GM23338 (cell line): Measurements from ENCODE around the gene FURIN. TPM values are rescaled to one million over a fixed set of nuclear protein-coding genes. Genes with fewer than 3 reads are reported as not detected.

ENCODE experiments used
- ATAC-seq: fragments of 200-7000 bp; cut with Tn5 transposase; 3 replicates; pipeline ENCODE4 v1.9.1; 2020
- DNase-seq: peaks from one replicate; pipeline ENCODE4 v3.0.0-alpha.2; 2015; ENCODE audit warnings: low spot score
- H2AFZ ChIP-seq: fragments of 200-600 bp; sonication (generic); 2 replicates; pipeline ENCODE4 v1.8.0; 2016; ENCODE audit warnings: antibody characterized with exemption, mild to moderate bottlenecking, moderate library complexity
- H3F3A ChIP-seq: fragments of 200-600 bp; sonication (generic); replicated peaks from 2 replicates; pipeline ENCODE4 v1.8.0; 2017; ENCODE audit warnings: antibody characterized with exemption, mixed run types, low read depth
- H3K27ac ChIP-seq: fragments of 200-600 bp; sonication (generic); 2 replicates; pipeline ENCODE4 v1.6.1; 2016; ENCODE audit warnings: low read depth
- H3K27me3 ChIP-seq: fragments of 200-600 bp; sonication (generic); 2 replicates; pipeline ENCODE4 v1.8.0; 2016; ENCODE audit warnings: mild to moderate bottlenecking, mixed run types, moderate library complexity; ENCODE audit not compliant: insufficient read depth
- H3K36me3 ChIP-seq: fragments of 200-600 bp; sonication (generic); 2 replicates; pipeline ENCODE4 v1.8.0; 2016; ENCODE audit warnings: mild to moderate bottlenecking; ENCODE audit not compliant: insufficient read depth
- H3K4me1 ChIP-seq: fragments of 200-600 bp; sonication (generic); 2 replicates; pipeline ENCODE4 v1.8.0; 2016; ENCODE audit warnings: mild to moderate bottlenecking, moderate library complexity; ENCODE audit not compliant: insufficient read depth
- H3K4me2 ChIP-seq: fragments of 200-600 bp; sonication (generic); 2 replicates; pipeline ENCODE4 v1.7.1; 2017; ENCODE audit warnings: mixed run types
- H3K4me3 ChIP-seq: fragments of 200-600 bp; sonication (generic); 2 replicates; pipeline ENCODE4 v1.6.1; 2016; ENCODE audit warnings: mixed run types
- H3K79me2 ChIP-seq: fragments of 200-600 bp; sonication (generic); replicated peaks from 2 replicates; pipeline ENCODE4 v1.8.0; 2017; ENCODE audit warnings: mild to moderate bottlenecking; ENCODE audit not compliant: insufficient read depth
- H3K9me2 ChIP-seq: fragments of 200-600 bp; sonication (generic); 2 replicates; pipeline ENCODE4 v1.8.0; 2017; ENCODE audit not compliant: insufficient read depth
- H4K20me1 ChIP-seq: fragments of 200-600 bp; sonication (generic); replicated peaks from 2 replicates; pipeline ENCODE4 v1.8.0; 2017; ENCODE audit warnings: mild to moderate bottlenecking; ENCODE audit not compliant: insufficient read depth
- H3K27ac Mint-ChIP-seq: 2 replicates; pipeline ENCODE4 v1.8.0; 2020; ENCODE audit warnings: inconsistent platforms, mild to moderate bottlenecking, moderate library complexity, mixed read lengths
- H3K27me3 Mint-ChIP-seq: 3 replicates; pipeline ENCODE4 v1.8.0; 2022; ENCODE audit warnings: low read depth, mild to moderate bottlenecking, moderate library complexity, mixed read lengths, inconsistent platforms; ENCODE audit not compliant: insufficient read depth, poor library complexity
- H3K36me3 Mint-ChIP-seq: 3 replicates; pipeline ENCODE4 v1.8.0; 2021; ENCODE audit warnings: low read depth, mild to moderate bottlenecking, inconsistent platforms, moderate library complexity, mixed read lengths
- H3K4me1 Mint-ChIP-seq: 3 replicates; pipeline ENCODE4 v1.8.0; 2020; ENCODE audit warnings: mild to moderate bottlenecking, inconsistent platforms, mixed read lengths
- H3K4me3 Mint-ChIP-seq: 3 replicates; pipeline ENCODE4 v1.8.0; 2021; ENCODE audit warnings: moderate library complexity, mild to moderate bottlenecking, inconsistent platforms, mixed read lengths
- H3K9me3 Mint-ChIP-seq: 3 replicates; pipeline ENCODE4 v1.8.0; 2020; ENCODE audit warnings: moderate library complexity, mild to moderate bottlenecking, inconsistent platforms, mixed read lengths
- ETS1 ChIP-seq: IDR thresholded peaks from 2 replicates; pipeline ENCODE4 v1.6.1; 2016; ENCODE audit warnings: antibody characterized with exemption
- EZH2 ChIP-seq: fragments of 200-600 bp; sonication (generic); IDR thresholded peaks from one replicate; pipeline ENCODE4 v1.8.0; 2017; ENCODE audit warnings: antibody characterized with exemption, mild to moderate bottlenecking, low read depth; ENCODE audit not compliant: unreplicated experiment
- EZH2phosphoT487 ChIP-seq: fragments of 200-600 bp; sonication (generic); IDR thresholded peaks from one replicate; pipeline ENCODE4 v1.8.1; 2018; ENCODE audit warnings: antibody characterized with exemption; ENCODE audit not compliant: unreplicated experiment
- JUNB ChIP-seq: IDR thresholded peaks from one replicate; pipeline ENCODE4 v1.6.1; 2016; ENCODE audit warnings: antibody characterized with exemption; ENCODE audit not compliant: unreplicated experiment
- NANOG ChIP-seq: IDR thresholded peaks from 2 replicates; pipeline ENCODE4 v1.6.1; 2016; ENCODE audit warnings: antibody characterized with exemption, borderline replicate concordance
- REST ChIP-seq: IDR thresholded peaks from one replicate; pipeline ENCODE4 v1.6.1; 2018; ENCODE audit warnings: antibody characterized with exemption; ENCODE audit not compliant: unreplicated experiment
- STAT1 ChIP-seq: IDR thresholded peaks from one replicate; pipeline ENCODE4 v1.6.1; 2016; ENCODE audit warnings: antibody characterized with exemption; ENCODE audit not compliant: unreplicated experiment
- ZNF114 ChIP-seq: fragments of 250-450 bp; sonication (Bioruptor Pico); IDR thresholded peaks from 2 replicates; pipeline ENCODE4 v1.5.0; 2020; ENCODE audit warnings: mild to moderate bottlenecking, moderate library complexity
- ZNF462 ChIP-seq: fragments of 250-450 bp; sonication (Bioruptor Pico); IDR thresholded peaks from 2 replicates; pipeline ENCODE4 v1.5.0; 2020; ENCODE audit warnings: mild to moderate bottlenecking, moderate library complexity
- polyA plus RNA-seq: library from polyadenylated mRNA; unstranded; fragments of >200 nt; fragmentation: Nextera tagmentation; extraction: Ambion mirVana; gene quantifications from 2 replicates; pipeline ENCODE4 v1.2.1, GENCODE V29; 2016
- total RNA-seq: library from RNA; depleted of rRNA; stranded (reverse); fragments of >200 nt; shearing (Covaris generic); gene quantifications from 2 replicates; pipeline ENCODE4 v1.2.3, GENCODE V29; 2014

The FURIN gene
- total and polyA plus RNA-seq, 2 experiments from 2014 or later = 6.3 to 20.9 TPM

- no peak overlapping the region for H2AFZ ChIP-seq
- H3K9me2 ChIP-seq = no peaks in the 10 kb centered on the region
- H3K4me3 Mint-ChIP-seq = no peak overlapping the region
- no peaks in the 10 kb centered on the region for H4K20me1 ChIP-seq
- no peak for TF ChIP-seq NANOG
- no peak for TF ChIP-seq JUNB
- TF ChIP-seq ETS1 = no peak
- no peak for TF ChIP-seq ZNF462
- no peak for TF ChIP-seq EZH2
- no peak for TF ChIP-seq REST
- no peak for TF ChIP-seq STAT1
- TF ChIP-seq EZH2phosphoT487 = no peak
- no peak for TF ChIP-seq ZNF114 (CRISPR knock-in tag)
- no peaks in the 10 kb centered on the region for H3K9me3 Mint-ChIP-seq
- H3K4me3 ChIP-seq = no peak overlapping the region
- no peaks in the 10 kb centered on the region for H3K27me3 ChIP-seq
- peaks cover 14% of the 10 kb centered on the region for H3K4me1 ChIP-seq
- H3K36me3 ChIP-seq = no peaks in the 10 kb centered on the region; the same call in 1 of the 2 replicates
- H3K4me1 Mint-ChIP-seq = peaks cover 18% of the 10 kb centered on the region
- no peak for DNase-seq
- H3K27ac ChIP-seq = no peak overlapping the region
- H3K27ac Mint-ChIP-seq = no peak overlapping the region
- H3K79me2 ChIP-seq = peaks cover 13% of the 10 kb centered on the region
- no peak overlapping the region for H3K4me2 ChIP-seq
- peaks cover 26% of the 10 kb centered on the region for H3K36me3 Mint-ChIP-seq
- peaks cover 7% of the 10 kb centered on the region for H3K27me3 Mint-ChIP-seq
- no peaks in the 10 kb centered on the region; the same call in 1 of the 2 replicates for H3F3A ChIP-seq
- no peak for ATAC-seq
These were observed 9.6 kb downstream of the FURIN start for GRCh38 chr15:90877996-90878395.
